Measurements from ENCODE around the gene EXOSC2.

Gene EXOSC2

GRCh38 chr9:130736834-130737233, 43.3 kb downstream of the EXOSC2 start:
- H3K4me3 ChIP-seq (ENCODE audit: low read depth, low read length), result no peak overlapping the region
- TF ChIP-seq CTCF (IDR thresholded peaks at IDR 0.05; ENCODE audit: low read depth, low read length), result no peak

GRCh38 chr9:130738281-130738680, 44.7 kb downstream of the EXOSC2 start:
- TF ChIP-seq CTCF (IDR thresholded peaks at IDR 0.05; ENCODE audit: low read depth, low read length), result no peak
- no peak overlapping the region for H3K4me3 ChIP-seq (ENCODE audit: low read depth, low read length)

- H3K4me3 ChIP-seq (ENCODE audit: low read depth, low read length), result no peak overlapping the region
- TF ChIP-seq CTCF (IDR thresholded peaks at IDR 0.05; ENCODE audit: low read depth, low read length), result no peak
Observed at GRCh38 chr9:130739081-130739480, 45.5 kb downstream of the EXOSC2 start.

- TF ChIP-seq CTCF (IDR thresholded peaks at IDR 0.05; ENCODE audit: low read depth, low read length), result no peak
- no peak overlapping the region for H3K4me3 ChIP-seq (ENCODE audit: low read depth, low read length)
Observed at GRCh38 chr9:130740218-130741023, 46.8 kb downstream of the EXOSC2 start.

- H3K4me3 ChIP-seq (ENCODE audit: low read depth, low read length), result no peak overlapping the region
- TF ChIP-seq CTCF (IDR thresholded peaks at IDR 0.05; ENCODE audit: low read depth, low read length), result no peak
Observed at GRCh38 chr9:130741024-130741305, 47.4 kb downstream of the EXOSC2 start.

GRCh38 chr9:130741831-130742449, 48.4 kb downstream of the EXOSC2 start:
- no peak for TF ChIP-seq CTCF (IDR thresholded peaks at IDR 0.05; ENCODE audit: low read depth, low read length)
- H3K4me3 ChIP-seq (ENCODE audit: low read depth, low read length), result no peak overlapping the region

- H3K4me3 ChIP-seq (ENCODE audit: low read depth, low read length), result no peak overlapping the region
- TF ChIP-seq CTCF (IDR thresholded peaks at IDR 0.05; ENCODE audit: low read depth, low read length), result no peak
Observed at GRCh38 chr9:130743656-130744055, 50.1 kb downstream of the EXOSC2 start.

All from WI38 (cell line).